ENCODE results near the gene CYP2A6.

DNA sequence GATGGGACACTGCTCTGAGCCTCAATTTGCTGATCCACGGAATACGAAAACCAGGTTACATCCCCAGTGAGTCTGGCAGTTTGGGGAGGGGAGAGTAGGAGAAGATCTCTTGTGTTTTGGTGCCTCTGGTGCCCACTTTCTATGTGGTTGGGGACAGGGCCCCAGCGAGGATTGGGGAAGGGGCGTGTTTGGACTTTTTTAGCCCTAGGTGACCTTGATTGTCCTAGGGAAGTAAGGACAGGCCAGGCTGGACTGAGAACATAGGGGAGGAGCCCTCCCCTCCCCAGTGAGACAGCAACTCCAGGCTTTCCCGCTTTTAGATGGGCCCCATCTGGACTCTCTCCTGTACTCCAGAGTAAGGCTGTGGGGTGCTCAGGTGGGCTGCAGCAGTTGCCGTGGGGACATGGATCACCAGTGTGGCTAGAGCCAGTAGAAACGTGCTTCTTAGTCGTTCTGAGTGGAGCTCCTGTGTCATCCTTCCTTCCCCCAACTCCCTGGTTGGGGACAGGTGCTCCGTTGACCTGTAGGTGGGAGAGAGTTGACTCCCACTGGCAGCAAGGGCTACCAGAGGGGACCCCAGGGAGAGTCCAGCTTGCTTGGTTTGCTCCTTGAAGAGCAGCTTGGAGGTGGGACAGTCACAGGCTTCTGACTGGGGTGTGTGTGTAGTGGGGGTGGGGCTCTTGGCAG lies 46.9 kb downstream of the CYP2A6 start:
- TF ChIP-seq, protein P1, sequence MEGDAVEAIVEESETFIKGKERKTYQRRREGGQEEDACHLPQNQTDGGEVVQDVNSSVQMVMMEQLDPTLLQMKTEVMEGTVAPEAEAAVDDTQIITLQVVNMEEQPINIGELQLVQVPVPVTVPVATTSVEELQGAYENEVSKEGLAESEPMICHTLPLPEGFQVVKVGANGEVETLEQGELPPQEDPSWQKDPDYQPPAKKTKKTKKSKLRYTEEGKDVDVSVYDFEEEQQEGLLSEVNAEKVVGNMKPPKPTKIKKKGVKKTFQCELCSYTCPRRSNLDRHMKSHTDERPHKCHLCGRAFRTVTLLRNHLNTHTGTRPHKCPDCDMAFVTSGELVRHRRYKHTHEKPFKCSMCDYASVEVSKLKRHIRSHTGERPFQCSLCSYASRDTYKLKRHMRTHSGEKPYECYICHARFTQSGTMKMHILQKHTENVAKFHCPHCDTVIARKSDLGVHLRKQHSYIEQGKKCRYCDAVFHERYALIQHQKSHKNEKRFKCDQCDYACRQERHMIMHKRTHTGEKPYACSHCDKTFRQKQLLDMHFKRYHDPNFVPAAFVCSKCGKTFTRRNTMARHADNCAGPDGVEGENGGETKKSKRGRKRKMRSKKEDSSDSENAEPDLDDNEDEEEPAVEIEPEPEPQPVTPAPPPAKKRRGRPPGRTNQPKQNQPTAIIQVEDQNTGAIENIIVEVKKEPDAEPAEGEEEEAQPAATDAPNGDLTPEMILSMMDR (IDR thresholded peaks at IDR 0.05): no peak
- no peak for TF ChIP-seq POLR2A (IDR thresholded peaks at IDR 0.05)
